ENCODE measurements around the gene SH3RF3.

GRCh38 chr2:109162999-109163398, 34.0 kb downstream of the SH3RF3 start:
- TF ChIP-seq CTCF (optimal IDR thresholded peaks at IDR 0.05 in 1 of 3, IDR thresholded peaks at IDR 0.05 in 1 of 3, conservative IDR thresholded peaks at IDR 0.05 in 1 of 3; ENCODE audit: extremely low read depth in 1 of 3, insufficient read depth in 2 of 3, low read length in 3 of 3) (no peak), EZH2 (IDR thresholded peaks at IDR 0.05; ENCODE audit: low read length) (no peak)

Data from keratinocyte (primary cell).